ENCODE data around the gene APBA2.

- TF ChIP-seq, protein P1, sequence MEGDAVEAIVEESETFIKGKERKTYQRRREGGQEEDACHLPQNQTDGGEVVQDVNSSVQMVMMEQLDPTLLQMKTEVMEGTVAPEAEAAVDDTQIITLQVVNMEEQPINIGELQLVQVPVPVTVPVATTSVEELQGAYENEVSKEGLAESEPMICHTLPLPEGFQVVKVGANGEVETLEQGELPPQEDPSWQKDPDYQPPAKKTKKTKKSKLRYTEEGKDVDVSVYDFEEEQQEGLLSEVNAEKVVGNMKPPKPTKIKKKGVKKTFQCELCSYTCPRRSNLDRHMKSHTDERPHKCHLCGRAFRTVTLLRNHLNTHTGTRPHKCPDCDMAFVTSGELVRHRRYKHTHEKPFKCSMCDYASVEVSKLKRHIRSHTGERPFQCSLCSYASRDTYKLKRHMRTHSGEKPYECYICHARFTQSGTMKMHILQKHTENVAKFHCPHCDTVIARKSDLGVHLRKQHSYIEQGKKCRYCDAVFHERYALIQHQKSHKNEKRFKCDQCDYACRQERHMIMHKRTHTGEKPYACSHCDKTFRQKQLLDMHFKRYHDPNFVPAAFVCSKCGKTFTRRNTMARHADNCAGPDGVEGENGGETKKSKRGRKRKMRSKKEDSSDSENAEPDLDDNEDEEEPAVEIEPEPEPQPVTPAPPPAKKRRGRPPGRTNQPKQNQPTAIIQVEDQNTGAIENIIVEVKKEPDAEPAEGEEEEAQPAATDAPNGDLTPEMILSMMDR (IDR thresholded peaks at IDR 0.05): no peak
- TF ChIP-seq POLR2AphosphoS5 (IDR thresholded peaks at IDR 0.05): no peak
These were observed 132.5 kb downstream of the APBA2 start for GRCh38 chr15:29018120-29018805.

Measured in transverse colon (tissue), 4 donors.